Measurements from ENCODE around the gene KAZALD1. TPM values are rescaled to one million over a fixed set of nuclear protein-coding genes. Genes with fewer than 3 reads are reported as not detected.

The KAZALD1 gene
- total RNA-seq, 1 donor from 2014 or later, result 2.9 TPM

DNA sequence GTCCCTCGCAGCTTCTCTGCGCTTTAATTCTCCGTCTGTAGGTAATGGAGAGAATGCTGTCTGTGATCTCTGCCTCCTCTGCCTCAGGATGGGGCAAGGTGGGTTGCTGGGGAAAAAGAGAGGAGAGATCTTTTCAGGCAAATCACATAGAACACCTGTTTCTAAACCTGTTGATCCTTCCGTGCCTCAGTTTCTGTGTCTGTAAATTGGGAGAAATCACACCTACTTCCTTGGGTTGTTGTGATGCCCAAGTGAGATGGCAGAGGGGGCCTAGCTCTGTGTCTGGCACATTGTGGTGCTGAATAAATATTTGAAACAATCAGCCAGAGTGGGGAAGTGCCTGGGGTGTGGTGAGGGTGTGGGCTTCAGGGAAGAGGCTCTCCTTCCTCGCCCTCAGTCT lies 28.8 kb downstream of the KAZALD1 start:
- no peaks in the 10 kb centered on the region for H3K36me3 Mint-ChIP-seq (ENCODE audit: low read depth)
- H3K4me1 Mint-ChIP-seq, result peaks cover 3% of the 10 kb centered on the region
- H3K27ac Mint-ChIP-seq (ENCODE audit: unreplicated experiment), result no peak overlapping the region
- TF ChIP-seq, protein P1, sequence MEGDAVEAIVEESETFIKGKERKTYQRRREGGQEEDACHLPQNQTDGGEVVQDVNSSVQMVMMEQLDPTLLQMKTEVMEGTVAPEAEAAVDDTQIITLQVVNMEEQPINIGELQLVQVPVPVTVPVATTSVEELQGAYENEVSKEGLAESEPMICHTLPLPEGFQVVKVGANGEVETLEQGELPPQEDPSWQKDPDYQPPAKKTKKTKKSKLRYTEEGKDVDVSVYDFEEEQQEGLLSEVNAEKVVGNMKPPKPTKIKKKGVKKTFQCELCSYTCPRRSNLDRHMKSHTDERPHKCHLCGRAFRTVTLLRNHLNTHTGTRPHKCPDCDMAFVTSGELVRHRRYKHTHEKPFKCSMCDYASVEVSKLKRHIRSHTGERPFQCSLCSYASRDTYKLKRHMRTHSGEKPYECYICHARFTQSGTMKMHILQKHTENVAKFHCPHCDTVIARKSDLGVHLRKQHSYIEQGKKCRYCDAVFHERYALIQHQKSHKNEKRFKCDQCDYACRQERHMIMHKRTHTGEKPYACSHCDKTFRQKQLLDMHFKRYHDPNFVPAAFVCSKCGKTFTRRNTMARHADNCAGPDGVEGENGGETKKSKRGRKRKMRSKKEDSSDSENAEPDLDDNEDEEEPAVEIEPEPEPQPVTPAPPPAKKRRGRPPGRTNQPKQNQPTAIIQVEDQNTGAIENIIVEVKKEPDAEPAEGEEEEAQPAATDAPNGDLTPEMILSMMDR (conservative IDR thresholded peaks at IDR 0.05), result no peak
- no peak overlapping the region for H3K4me3 Mint-ChIP-seq
- H3K9me3 Mint-ChIP-seq, result no peaks in the 10 kb centered on the region
- H3K27me3 Mint-ChIP-seq (ENCODE audit: low read depth), result peaks cover 84% of the 10 kb centered on the region
- DNase-seq (ENCODE audit: low read depth, low spot score), result no peak

DNA sequence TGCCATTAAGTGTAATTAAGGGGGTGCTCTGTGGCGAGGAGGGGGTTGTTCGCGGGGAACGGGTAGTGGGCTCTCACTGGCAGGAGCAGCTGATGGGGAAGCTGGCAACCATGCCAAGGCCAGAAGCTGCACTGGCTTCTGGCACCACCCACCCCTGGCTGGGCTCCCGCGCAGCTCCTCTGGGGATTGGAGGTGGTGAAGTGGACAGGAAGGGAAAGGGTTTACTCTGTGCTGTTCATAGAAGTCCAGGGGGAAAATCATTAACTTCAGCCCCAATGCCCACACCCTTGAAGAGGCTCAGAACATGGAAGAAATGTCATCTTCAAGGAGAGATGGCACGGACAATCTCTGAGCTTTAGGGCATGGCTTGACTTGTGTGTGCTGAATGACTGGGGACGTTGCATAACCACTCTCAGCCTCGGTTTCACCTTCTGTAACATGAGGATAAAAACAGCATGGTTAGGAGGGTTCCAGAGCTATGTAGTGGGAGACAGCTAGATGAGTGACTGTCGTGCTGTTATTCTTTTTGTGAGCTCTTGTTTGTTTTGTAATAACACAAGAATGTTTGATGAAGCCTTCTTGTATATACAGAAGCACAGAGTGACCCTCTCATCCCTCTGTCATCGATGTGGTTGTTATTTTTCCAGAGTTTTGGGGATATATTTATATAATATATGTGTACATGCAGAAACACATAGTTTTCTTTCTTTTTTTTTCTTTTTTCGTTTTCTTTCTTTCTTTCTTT lies 29.9 kb downstream of the KAZALD1 start:
- Mint-ChIP-seq H3K9me3 (no peaks in the 10 kb centered on the region), H3K36me3 (ENCODE audit: low read depth) (no peaks in the 10 kb centered on the region), H3K27me3 (ENCODE audit: low read depth) (peaks cover 76% of the 10 kb centered on the region), H3K27ac (ENCODE audit: unreplicated experiment) (no peak overlapping the region), H3K4me1 (peaks cover 3% of the 10 kb centered on the region), H3K4me3 (no peak overlapping the region)
- DNase-seq (ENCODE audit: low read depth, low spot score), result no peak
- TF ChIP-seq, protein P1 (conservative IDR thresholded peaks at IDR 0.05), result no peak

DNA sequence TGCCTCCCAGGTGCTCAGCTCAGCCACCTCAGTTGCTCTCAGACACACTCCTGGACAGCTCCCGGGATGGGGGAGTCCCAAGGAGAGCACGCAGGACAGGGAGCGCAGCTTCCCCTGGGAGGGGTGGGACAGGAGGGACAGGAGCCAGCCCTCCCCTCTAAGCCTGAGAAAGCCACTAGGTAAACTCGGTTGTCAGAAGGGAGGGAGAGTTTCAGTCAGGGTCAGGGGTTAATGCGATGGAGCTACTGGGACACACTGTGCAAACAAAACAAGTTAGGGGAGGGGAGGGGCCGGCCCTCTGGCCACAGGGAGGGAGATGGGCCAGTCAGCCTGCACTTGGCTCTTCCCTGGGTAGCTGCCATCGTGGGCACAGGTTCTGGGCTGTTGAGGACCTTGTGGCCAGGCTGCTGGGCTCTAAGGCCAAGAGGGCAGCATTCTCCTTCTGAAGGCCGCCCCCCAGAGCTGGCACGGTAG lies 31.1 kb downstream of the KAZALD1 start:
- TF ChIP-seq, protein P1 (conservative IDR thresholded peaks at IDR 0.05), result no peak
- no peaks in the 10 kb centered on the region for H3K9me3 Mint-ChIP-seq
- H3K27ac Mint-ChIP-seq (ENCODE audit: unreplicated experiment), result no peak overlapping the region
- no peak for DNase-seq (ENCODE audit: low read depth, low spot score)
- H3K4me1 Mint-ChIP-seq, result peaks cover 3% of the 10 kb centered on the region
- H3K27me3 Mint-ChIP-seq (ENCODE audit: low read depth), result peaks cover 76% of the 10 kb centered on the region
- no peak overlapping the region for H3K4me3 Mint-ChIP-seq
- no peaks in the 10 kb centered on the region for H3K36me3 Mint-ChIP-seq (ENCODE audit: low read depth)

DNA sequence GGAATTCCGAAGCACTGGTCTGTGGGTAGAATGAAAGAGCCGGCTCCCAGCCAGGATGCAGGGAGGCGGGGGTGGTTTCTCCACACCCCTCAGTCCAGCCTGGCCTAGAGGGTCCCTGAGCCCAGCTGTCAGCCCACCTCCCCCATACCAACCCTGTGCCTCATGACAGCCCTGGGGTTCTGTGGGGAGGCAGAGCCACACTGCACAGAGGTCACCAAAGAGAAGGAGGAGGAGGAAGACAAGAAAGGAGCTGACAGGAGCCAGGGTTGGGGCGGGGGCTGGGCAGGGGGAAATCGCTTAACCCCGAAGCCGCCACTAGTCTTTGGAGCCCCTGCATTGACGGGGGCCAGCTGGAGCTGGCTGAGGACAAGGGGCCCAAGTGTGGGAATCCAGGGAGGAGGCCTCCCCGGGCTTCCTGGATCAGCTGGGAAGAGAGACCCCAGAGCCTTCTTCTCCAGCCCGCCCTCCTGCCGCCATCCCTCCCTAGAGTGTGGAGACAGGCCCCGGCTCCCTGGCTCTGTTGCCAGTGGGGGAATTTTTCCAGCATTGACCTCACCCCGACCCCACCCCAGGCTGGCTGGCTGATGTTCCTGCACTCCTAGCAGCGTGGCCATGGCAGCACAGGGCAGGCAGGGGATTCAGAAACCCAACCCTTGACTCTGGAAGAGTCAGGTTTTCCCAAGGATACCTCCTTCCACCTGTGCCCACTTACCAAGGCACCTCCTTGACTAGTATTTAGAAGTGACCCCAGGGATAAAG lies 32.5 kb downstream of the KAZALD1 start:
- Mint-ChIP-seq H3K27ac (ENCODE audit: unreplicated experiment) (no peak overlapping the region), H3K9me3 (no peaks in the 10 kb centered on the region), H3K36me3 (ENCODE audit: low read depth) (no peaks in the 10 kb centered on the region), H3K27me3 (ENCODE audit: low read depth) (peaks cover 74% of the 10 kb centered on the region), H3K4me1 (peaks cover 3% of the 10 kb centered on the region), H3K4me3 (no peak overlapping the region)
- TF ChIP-seq, protein P1 (conservative IDR thresholded peaks at IDR 0.05), result no peak
- no peak for DNase-seq (ENCODE audit: low read depth, low spot score)

DNA sequence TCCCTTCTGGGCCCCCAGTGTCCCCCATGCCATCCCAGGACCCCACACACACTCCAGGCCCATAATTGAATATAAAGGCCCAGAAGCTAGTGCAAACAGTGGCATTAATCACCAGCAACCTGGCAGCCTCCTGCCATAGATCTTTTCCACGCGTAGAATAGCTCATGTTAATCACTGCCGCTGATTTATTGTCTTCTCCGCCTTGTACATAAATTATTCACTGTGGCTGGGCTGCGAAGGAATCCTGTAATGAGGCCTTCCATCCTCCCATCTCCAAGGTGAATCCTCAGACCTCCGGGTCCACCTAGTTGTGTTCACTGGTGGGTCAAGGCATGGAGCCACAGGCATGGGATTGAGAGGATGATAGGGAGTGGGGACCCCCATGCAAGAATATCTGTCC lies 33.2 kb downstream of the KAZALD1 start:
- DNase-seq (ENCODE audit: low read depth, low spot score), result no peak
- no peak overlapping the region for H3K4me3 Mint-ChIP-seq
- H3K9me3 Mint-ChIP-seq, result no peaks in the 10 kb centered on the region
- peaks cover 80% of the 10 kb centered on the region for H3K27me3 Mint-ChIP-seq (ENCODE audit: low read depth)
- H3K36me3 Mint-ChIP-seq (ENCODE audit: low read depth), result no peaks in the 10 kb centered on the region
- TF ChIP-seq, protein P1 (conservative IDR thresholded peaks at IDR 0.05), result no peak
- H3K4me1 Mint-ChIP-seq, result peaks cover 3% of the 10 kb centered on the region
- H3K27ac Mint-ChIP-seq (ENCODE audit: unreplicated experiment), result no peak overlapping the region

All from neural crest cell (in vitro differentiated cells).